Measurements from ENCODE around the gene MAN1A2.

DNA sequence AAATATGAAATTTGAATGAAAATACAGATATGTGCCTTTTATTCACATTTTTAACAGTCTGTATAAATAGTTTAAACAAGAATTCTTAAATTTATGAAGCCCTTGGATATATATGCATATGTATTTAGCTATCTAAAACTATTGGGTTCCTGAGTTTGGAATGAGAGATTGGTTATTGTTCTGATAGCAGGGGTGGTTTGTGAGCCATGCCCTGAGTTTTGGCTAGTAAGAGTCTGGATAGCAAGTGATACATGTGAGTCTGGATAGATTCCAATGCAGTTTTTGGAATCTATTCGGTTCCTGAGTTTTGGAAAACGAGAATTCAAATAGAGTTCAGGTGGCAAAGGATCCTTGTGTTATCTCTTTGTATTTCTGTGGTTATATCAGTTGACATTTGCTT, 2.8 kb downstream of the MAN1A2 start:
- TF ChIP-seq POLR2AphosphoS5 (IDR thresholded peaks at IDR 0.05; ENCODE audit: borderline replicate concordance, low read depth, low read length): no peak
- no peak for TF ChIP-seq EZH2 (IDR thresholded peaks at IDR 0.05)
